ENCODE results near the gene CST5. TPM values are rescaled to one million over a fixed set of nuclear protein-coding genes. Genes with fewer than 3 reads are reported as not detected.
"Not testable (repeated sequence)": the region's sequence is repeated elsewhere in the genome, so short reads cannot be mapped to it uniquely, and the experiment has no call there.

Gene CST5
- total RNA-seq, 6 experiments from 2014 or later, result not detected

DNA sequence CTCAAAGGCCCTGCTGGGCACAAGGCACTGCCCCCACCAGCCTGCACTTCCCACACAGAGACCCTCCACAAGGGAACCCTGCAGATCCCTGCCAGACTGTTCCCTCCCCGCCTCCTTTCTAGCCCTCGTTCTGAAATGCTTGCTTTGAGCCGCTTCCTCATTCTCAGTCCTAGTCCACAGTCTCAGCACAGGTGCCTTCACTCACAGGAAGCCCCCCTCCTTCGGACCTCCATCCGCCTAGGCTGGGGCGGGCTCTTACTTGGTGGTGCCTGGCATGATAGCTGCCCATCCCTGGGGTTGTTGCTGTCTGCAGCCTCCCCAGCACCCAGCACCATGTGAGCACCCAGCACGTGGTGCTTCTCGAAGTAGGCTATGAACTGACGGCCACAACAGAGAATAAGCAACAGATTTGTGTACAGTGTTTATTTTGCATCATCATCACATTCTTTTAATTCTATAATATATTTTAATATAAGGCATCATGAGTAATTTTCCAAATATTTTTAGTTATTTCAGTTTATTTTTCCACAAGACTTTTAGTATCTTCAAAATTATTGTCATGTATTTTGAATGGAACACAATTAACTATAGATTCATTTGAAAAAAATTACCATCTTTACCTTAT is 12.3 kb downstream of the CST5 start:
- H3K4me3 ChIP-seq, result no peak overlapping the region
- intact Hi-C loops (cut with DNase I), result no loop called here
- no peak for DNase-seq
- WGBS (ENCODE audit: insufficient coverage, low coverage, low lambda C conversion rate, missing lambda C conversion rate), result 29% methylated on average over 9 of the region's 9 CpGs
- H3K27ac ChIP-seq, result no peak overlapping the region
- no peaks in the 10 kb centered on the region for H3K27me3 ChIP-seq
- no peaks in the 10 kb centered on the region for H3K4me1 ChIP-seq
- TF ChIP-seq CTCF (IDR thresholded peaks at IDR 0.05) (no peak), POLR2A (IDR thresholded peaks at IDR 0.05) (no peak)
- H3K36me3 ChIP-seq, result no peaks in the 10 kb centered on the region
- ATAC-seq, result no peak
- H3K9me3 ChIP-seq, result no peaks in the 10 kb centered on the region

DNA sequence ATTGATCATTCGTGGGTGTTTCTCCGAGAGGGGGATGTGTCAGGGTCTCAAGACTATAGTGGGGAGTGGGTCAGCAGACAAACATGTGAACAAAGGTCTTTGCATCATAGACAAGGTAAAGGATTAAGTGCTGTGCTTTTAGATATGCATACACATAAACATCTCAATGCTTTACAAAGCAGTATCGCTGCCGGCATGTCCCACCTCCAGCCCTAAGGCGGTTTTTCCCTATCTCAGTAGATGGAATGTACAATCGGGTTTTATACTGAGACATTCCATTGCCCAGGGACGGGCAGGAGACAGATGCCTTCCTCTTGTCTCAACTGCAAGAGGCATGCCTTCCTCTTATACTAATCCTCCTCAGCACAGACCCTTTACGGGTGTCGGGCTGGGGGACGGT is 18.8 kb downstream of the CST5 start:
- 27% methylated on average over 5 of the region's 10 CpGs for WGBS (ENCODE audit: insufficient coverage, low coverage, low lambda C conversion rate, missing lambda C conversion rate)
- H3K36me3 ChIP-seq; H3K4me3 ChIP-seq; H3K27me3 ChIP-seq; DNase-seq; ATAC-seq; intact Hi-C loops (cut with DNase I); H3K9me3 ChIP-seq; H3K4me1 ChIP-seq; H3K27ac ChIP-seq: not testable (repeated sequence)

- Histone ChIP-seq H3K27ac (no peak overlapping the region), H3K4me3 (no peak overlapping the region), H3K9me3 (no peaks in the 10 kb centered on the region), H3K36me3 (no peaks in the 10 kb centered on the region), H3K4me1 (no peaks in the 10 kb centered on the region), H3K27me3 (no peaks in the 10 kb centered on the region)
- TF ChIP-seq CTCF (IDR thresholded peaks at IDR 0.05) (no peak), POLR2A (IDR thresholded peaks at IDR 0.05) (no peak)
- WGBS (ENCODE audit: insufficient coverage, low coverage, low lambda C conversion rate, missing lambda C conversion rate), result 42% methylated on average over 8 of the region's 9 CpGs
- intact Hi-C loops (cut with DNase I), result no loop called here
- no peak for ATAC-seq
- DNase-seq, result no peak
These were observed 21.5 kb downstream of the CST5 start for GRCh38 chr20:23857962-23858595.

DNA sequence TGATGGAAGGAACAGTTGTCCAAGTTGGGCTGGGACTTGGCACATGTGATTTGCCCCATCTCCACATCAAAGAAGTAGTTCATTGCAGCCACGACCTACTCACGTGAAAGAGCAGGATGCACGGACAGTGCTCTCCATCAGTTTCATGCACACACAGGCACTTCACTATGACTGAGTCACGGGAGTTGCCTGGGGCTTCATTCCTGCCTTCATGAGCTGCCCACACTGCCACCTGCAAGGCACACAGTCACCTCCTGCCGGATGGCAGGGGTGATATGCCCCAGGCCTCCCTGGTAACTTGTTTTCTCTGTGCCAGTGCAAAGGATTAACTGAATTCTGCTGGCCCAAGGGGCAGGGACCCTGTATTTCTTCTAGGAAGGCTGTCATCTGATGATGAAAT is 22.8 kb downstream of the CST5 start:
- ATAC-seq, result no peak
- no CpG with 5 or more reads among the region's 5 CpGs for WGBS (ENCODE audit: insufficient coverage, low coverage, low lambda C conversion rate, missing lambda C conversion rate)
- no peaks in the 10 kb centered on the region for H3K36me3 ChIP-seq
- H3K4me3 ChIP-seq, result no peak overlapping the region
- H3K9me3 ChIP-seq, result no peaks in the 10 kb centered on the region
- H3K27me3 ChIP-seq, result no peaks in the 10 kb centered on the region
- no peaks in the 10 kb centered on the region for H3K4me1 ChIP-seq
- TF ChIP-seq CTCF (IDR thresholded peaks at IDR 0.05) (no peak), POLR2A (IDR thresholded peaks at IDR 0.05) (no peak)
- H3K27ac ChIP-seq, result no peak overlapping the region
- DNase-seq, result no peak
- intact Hi-C loops (cut with DNase I), result no loop called here

DNA sequence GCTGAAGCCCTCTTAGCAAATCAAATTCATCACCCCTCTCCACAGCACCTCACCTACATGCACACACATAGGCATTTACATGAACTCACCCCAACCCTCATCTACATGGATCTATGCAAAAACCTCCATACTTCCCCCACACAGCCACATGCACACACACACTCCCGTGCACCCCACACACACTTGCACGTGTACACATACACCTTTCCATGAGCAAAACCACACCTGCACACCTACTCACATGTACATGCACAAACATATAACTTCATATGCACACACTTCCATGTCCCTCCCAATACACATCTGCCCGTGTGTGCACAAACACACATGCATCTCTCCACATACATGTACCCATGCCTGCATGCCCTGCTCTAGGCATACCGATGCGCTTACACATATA is 23.3 kb downstream of the CST5 start:
- 74% methylated on average over 4 of the region's 5 CpGs for WGBS (ENCODE audit: insufficient coverage, low coverage, low lambda C conversion rate, missing lambda C conversion rate)
- DNase-seq (no peak), ATAC-seq (no peak)
- H3K9me3 ChIP-seq, result no peaks in the 10 kb centered on the region
- TF ChIP-seq POLR2A (IDR thresholded peaks at IDR 0.05), result no peak
- TF ChIP-seq CTCF (IDR thresholded peaks at IDR 0.05), result no peak
- H3K27ac ChIP-seq, result no peak overlapping the region
- intact Hi-C loops (cut with DNase I), result no loop called here
- H3K4me3 ChIP-seq, result no peak overlapping the region
- H3K4me1 ChIP-seq, result no peaks in the 10 kb centered on the region
- no peaks in the 10 kb centered on the region for H3K27me3 ChIP-seq
- H3K36me3 ChIP-seq, result no peaks in the 10 kb centered on the region

Measured in right lobe of liver (tissue), 6 donors.